ENCODE data around the gene NXPH2. TPM values are rescaled to one million over a fixed set of nuclear protein-coding genes. Genes with fewer than 3 reads are reported as not detected.

NXPH2 gene
- total and polyA plus RNA-seq, 3 experiments from 2014 or later: not detected

DNA sequence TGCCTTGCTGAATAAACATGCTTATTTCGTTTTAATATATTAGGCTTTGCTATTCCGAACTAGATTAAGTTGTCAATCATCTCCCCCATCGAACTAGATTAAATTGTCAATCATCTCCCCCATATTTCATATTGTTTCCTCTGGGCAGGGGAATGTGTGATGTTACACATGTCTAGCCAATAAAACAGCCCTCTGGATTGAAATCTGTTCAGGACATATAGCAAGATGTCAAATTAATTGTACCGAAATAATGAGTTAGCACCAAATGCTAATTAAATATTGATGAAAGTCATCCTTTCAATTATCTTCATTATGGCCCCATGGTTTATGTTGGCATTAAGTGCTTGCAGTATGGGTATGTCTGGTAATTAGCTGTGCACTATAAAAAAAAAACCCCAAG lies 143.1 kb downstream of the NXPH2 start:
- Histone ChIP-seq H3K27ac (ENCODE audit: low read depth, low read length) (no peak overlapping the region), H3K27me3 (ENCODE audit: insufficient read depth, low read length, poor library complexity, severe bottlenecking) (no peaks in the 10 kb centered on the region), H3K9me3 (ENCODE audit: low read length) (no peaks in the 10 kb centered on the region), H3K4me1 (ENCODE audit: insufficient read depth, low read length) (no peaks in the 10 kb centered on the region), H3K4me3 (ENCODE audit: low read length) (no peak overlapping the region), H3K36me3 (ENCODE audit: insufficient read depth, low read length) (no peaks in the 10 kb centered on the region)
- Mint-ChIP-seq H3K27ac (no peak overlapping the region), H3K36me3 (no peaks in the 10 kb centered on the region), H3K27me3 (peaks cover 1 to 20% of the 10 kb centered on the region in 2 donors), H3K9me3 (peaks cover 0 to 7% (median 4%) of the 10 kb centered on the region in 5 donors), H3K4me1 (no peaks in the 10 kb centered on the region), H3K4me3 (no peak overlapping the region)
- ChIA-PET POLR2A (no interaction called here), CTCF (no interaction called here)
- no peak for DNase-seq

DNA sequence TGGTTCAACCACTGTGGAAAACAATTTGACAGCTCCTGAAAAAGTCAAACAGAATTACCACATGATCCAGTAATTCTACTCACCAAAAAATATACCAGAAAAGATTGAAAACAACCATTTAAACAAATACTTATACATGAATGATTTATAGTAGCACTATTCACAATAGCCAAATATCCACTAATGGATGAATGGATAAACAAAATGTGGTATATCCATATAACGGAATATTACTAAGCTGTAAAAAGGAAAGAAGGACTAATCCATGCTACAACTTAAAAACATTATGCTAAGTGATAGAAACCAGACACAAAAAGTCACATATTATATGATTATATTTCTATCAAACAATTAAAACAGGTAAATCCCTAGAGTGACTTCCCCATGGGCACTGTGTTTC lies 147.1 kb downstream of the NXPH2 start:
- Histone ChIP-seq H3K36me3 (ENCODE audit: insufficient read depth, low read length) (no peaks in the 10 kb centered on the region), H3K4me1 (ENCODE audit: insufficient read depth, low read length) (no peaks in the 10 kb centered on the region), H3K4me3 (ENCODE audit: low read length) (no peak overlapping the region), H3K27ac (ENCODE audit: low read depth, low read length) (no peak overlapping the region), H3K9me3 (ENCODE audit: low read length) (no peaks in the 10 kb centered on the region), H3K27me3 (ENCODE audit: insufficient read depth, low read length, poor library complexity, severe bottlenecking) (no peaks in the 10 kb centered on the region)
- Mint-ChIP-seq H3K4me1 (no peaks in the 10 kb centered on the region), H3K27me3 (peaks cover 0 to 21% of the 10 kb centered on the region in 2 donors), H3K9me3 (peaks cover 0 to 6% (median 4%) of the 10 kb centered on the region in 5 donors), H3K4me3 (no peak overlapping the region), H3K36me3 (no peaks in the 10 kb centered on the region), H3K27ac (no peak overlapping the region)
- ChIA-PET CTCF (no interaction called here), POLR2A (no interaction called here)
- DNase-seq: no peak

DNA sequence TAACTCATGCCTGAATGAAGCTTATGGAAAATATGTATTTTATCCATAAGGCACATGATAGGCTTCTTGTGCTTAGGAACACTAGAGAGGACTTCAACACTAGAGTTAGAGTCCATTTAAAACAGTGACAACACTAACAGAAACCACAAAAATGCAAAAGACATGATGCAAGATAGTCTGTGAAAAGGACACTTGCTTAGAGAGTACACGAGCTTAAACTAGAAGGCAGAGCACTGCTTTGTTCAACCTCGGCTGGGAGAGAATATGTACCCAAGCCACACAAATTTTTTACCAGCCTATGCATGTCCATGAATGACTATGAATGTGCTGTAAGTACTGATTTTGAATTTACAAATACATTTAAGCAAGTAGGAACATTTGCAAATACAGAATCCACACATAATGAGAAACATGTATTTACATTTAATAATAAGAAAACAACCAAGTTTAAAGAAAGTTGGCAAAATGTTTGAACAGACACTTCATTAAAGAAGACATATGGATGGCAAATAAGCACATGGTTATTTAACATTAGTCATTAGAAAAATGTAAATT lies 148.0 kb downstream of the NXPH2 start:
- POLR2A ChIA-PET: no interaction called here
- no peaks in the 10 kb centered on the region for H3K27me3 ChIP-seq (ENCODE audit: insufficient read depth, low read length, poor library complexity, severe bottlenecking)
- H3K27me3 Mint-ChIP-seq: peaks cover 2 to 27% of the 10 kb centered on the region in 2 donors
- no peaks in the 10 kb centered on the region for H3K4me1 Mint-ChIP-seq
- no peak overlapping the region for H3K27ac Mint-ChIP-seq
- no peaks in the 10 kb centered on the region for H3K9me3 ChIP-seq (ENCODE audit: low read length)
- CTCF ChIA-PET: no interaction called here
- DNase-seq: no peak
- peaks cover 0 to 6% (median 4%) of the 10 kb centered on the region in 5 donors for H3K9me3 Mint-ChIP-seq
- no peaks in the 10 kb centered on the region for H3K36me3 ChIP-seq (ENCODE audit: insufficient read depth, low read length)
- H3K4me3 ChIP-seq (ENCODE audit: low read length): no peak overlapping the region
- H3K36me3 Mint-ChIP-seq: no peaks in the 10 kb centered on the region
- no peak overlapping the region for H3K4me3 Mint-ChIP-seq
- H3K4me1 ChIP-seq (ENCODE audit: insufficient read depth, low read length): no peaks in the 10 kb centered on the region
- no peak overlapping the region for H3K27ac ChIP-seq (ENCODE audit: low read depth, low read length)

DNA sequence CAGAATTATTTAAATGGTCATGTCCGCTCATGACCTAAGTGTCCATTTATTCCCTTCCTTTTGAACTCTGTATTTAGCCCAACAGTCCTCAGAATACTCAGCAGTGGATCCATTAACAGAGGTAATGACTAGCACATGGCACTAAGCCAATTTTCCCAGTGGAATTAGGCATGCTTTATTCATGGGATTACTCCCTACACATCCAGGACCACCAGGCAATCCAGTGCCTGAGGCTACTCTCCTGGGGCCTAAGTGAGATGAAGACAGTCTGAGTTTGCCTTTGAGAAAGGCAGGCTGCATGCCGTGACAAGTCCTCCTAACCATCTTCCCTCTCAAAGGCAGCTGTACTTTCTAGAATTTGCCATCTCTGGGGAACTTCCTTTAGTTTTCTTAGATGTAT lies 150.0 kb downstream of the NXPH2 start:
- Histone ChIP-seq H3K9me3 (ENCODE audit: low read length) (no peaks in the 10 kb centered on the region), H3K4me3 (ENCODE audit: low read length) (no peak overlapping the region), H3K27ac (ENCODE audit: low read depth, low read length) (no peak overlapping the region), H3K4me1 (ENCODE audit: insufficient read depth, low read length) (no peaks in the 10 kb centered on the region), H3K27me3 (ENCODE audit: insufficient read depth, low read length, poor library complexity, severe bottlenecking) (no peaks in the 10 kb centered on the region), H3K36me3 (ENCODE audit: insufficient read depth, low read length) (no peaks in the 10 kb centered on the region)
- CTCF ChIA-PET: no interaction called here
- H3K4me1 Mint-ChIP-seq: no peaks in the 10 kb centered on the region
- no peak for DNase-seq
- H3K36me3 Mint-ChIP-seq: no peaks in the 10 kb centered on the region
- no peak overlapping the region for H3K27ac Mint-ChIP-seq
- H3K4me3 Mint-ChIP-seq: no peak overlapping the region
- peaks cover 0 to 6% (median 4%) of the 10 kb centered on the region in 5 donors for H3K9me3 Mint-ChIP-seq
- POLR2A ChIA-PET: no interaction called here
- H3K27me3 Mint-ChIP-seq: peaks cover 2 to 36% of the 10 kb centered on the region in 2 donors

DNA sequence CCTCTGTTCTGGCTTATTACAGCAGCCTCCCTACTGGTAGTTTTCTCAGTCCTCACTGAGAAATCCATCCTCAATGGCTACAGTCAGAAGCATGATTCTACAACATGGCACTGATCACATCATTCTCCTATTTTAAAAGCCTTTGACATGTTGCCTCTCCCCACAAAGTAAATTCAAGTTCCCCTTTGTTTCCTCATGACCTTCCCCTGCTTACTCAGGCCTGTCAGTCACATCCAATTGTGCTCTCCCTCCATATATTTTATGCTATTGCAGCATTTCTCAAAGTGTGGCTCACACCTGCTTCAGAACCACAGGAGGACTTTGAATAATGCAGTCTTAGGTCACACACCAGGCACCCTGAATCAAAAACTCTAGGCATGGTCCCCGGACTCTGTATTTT lies 154.0 kb downstream of the NXPH2 start:
- H3K36me3 ChIP-seq (ENCODE audit: insufficient read depth, low read length): no peaks in the 10 kb centered on the region
- ChIA-PET CTCF (no interaction called here), POLR2A (no interaction called here)
- peaks cover 5 to 30% of the 10 kb centered on the region in 2 donors for H3K27me3 Mint-ChIP-seq
- no peaks in the 10 kb centered on the region for H3K27me3 ChIP-seq (ENCODE audit: insufficient read depth, low read length, poor library complexity, severe bottlenecking)
- no peak overlapping the region for H3K27ac Mint-ChIP-seq
- no peaks in the 10 kb centered on the region for H3K4me1 ChIP-seq (ENCODE audit: insufficient read depth, low read length)
- no peaks in the 10 kb centered on the region for H3K4me1 Mint-ChIP-seq
- no peak overlapping the region for H3K27ac ChIP-seq (ENCODE audit: low read depth, low read length)
- no peaks in the 10 kb centered on the region for H3K9me3 ChIP-seq (ENCODE audit: low read length)
- no peaks in the 10 kb centered on the region for H3K36me3 Mint-ChIP-seq
- no peak overlapping the region for H3K4me3 Mint-ChIP-seq
- H3K9me3 Mint-ChIP-seq: no peaks in the 10 kb centered on the region
- DNase-seq: no peak
- H3K4me3 ChIP-seq (ENCODE audit: low read length): no peak overlapping the region

DNA sequence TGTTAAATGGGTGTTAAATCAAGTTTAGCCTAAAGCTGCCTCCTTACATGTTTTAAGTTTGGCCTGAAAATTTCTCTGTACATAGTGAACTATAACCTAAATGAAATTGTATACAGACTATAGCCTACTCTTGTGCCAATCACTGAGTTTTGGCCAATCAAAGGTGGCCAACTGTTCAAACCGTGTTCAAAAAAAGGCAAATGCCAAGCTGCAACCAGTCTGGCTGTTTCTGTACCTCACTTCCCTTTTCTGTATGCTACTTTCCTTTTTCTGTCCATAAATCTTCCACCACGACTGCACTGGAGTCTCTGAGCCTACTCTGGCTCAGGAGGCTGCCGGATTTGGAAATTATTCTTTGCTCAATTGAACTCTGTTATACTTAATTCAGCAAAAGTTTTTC lies 157.6 kb downstream of the NXPH2 start:
- Histone ChIP-seq H3K36me3 (ENCODE audit: insufficient read depth, low read length) (no peaks in the 10 kb centered on the region), H3K9me3 (ENCODE audit: low read length) (no peaks in the 10 kb centered on the region), H3K4me1 (ENCODE audit: insufficient read depth, low read length) (no peaks in the 10 kb centered on the region), H3K27me3 (ENCODE audit: insufficient read depth, low read length, poor library complexity, severe bottlenecking) (no peaks in the 10 kb centered on the region), H3K4me3 (ENCODE audit: low read length) (no peak overlapping the region), H3K27ac (ENCODE audit: low read depth, low read length) (no peak overlapping the region)
- Mint-ChIP-seq H3K27ac (no peak overlapping the region), H3K27me3 (peaks cover 4 to 25% of the 10 kb centered on the region in 2 donors), H3K36me3 (no peaks in the 10 kb centered on the region), H3K9me3 (no peaks in the 10 kb centered on the region), H3K4me3 (no peak overlapping the region), H3K4me1 (no peaks in the 10 kb centered on the region)
- ChIA-PET CTCF (no interaction called here), POLR2A (no interaction called here)
- DNase-seq: no peak

DNA sequence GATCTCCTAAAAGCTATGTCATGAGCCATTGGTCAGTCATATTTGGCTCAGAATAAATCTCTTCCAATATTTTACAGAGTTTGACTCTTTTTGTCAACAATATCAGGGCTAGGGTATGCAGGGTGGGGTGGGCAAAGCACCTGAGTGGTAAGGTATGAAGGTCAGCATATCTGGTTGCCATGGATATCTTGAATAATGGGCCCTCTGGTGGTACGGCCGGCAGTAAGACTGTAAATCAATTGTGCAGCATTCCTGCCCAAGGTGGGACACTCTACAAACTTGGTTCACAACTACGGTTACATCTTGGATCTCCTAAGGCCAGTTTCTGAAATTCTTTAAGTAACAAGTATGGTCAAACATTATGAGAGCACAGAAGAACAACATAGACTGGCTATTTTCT lies 159.1 kb downstream of the NXPH2 start:
- Histone ChIP-seq H3K27ac (ENCODE audit: low read depth, low read length) (no peak overlapping the region), H3K27me3 (ENCODE audit: insufficient read depth, low read length, poor library complexity, severe bottlenecking) (no peaks in the 10 kb centered on the region), H3K36me3 (ENCODE audit: insufficient read depth, low read length) (no peaks in the 10 kb centered on the region), H3K9me3 (ENCODE audit: low read length) (no peaks in the 10 kb centered on the region), H3K4me1 (ENCODE audit: insufficient read depth, low read length) (no peaks in the 10 kb centered on the region), H3K4me3 (ENCODE audit: low read length) (no peak overlapping the region)
- DNase-seq: no peak
- no peak overlapping the region for H3K27ac Mint-ChIP-seq
- H3K9me3 Mint-ChIP-seq: no peaks in the 10 kb centered on the region
- POLR2A ChIA-PET: no interaction called here
- CTCF ChIA-PET: no interaction called here
- H3K4me3 Mint-ChIP-seq: no peak overlapping the region
- H3K4me1 Mint-ChIP-seq: no peaks in the 10 kb centered on the region
- no peaks in the 10 kb centered on the region for H3K36me3 Mint-ChIP-seq
- peaks cover 4 to 24% of the 10 kb centered on the region in 2 donors for H3K27me3 Mint-ChIP-seq

DNA sequence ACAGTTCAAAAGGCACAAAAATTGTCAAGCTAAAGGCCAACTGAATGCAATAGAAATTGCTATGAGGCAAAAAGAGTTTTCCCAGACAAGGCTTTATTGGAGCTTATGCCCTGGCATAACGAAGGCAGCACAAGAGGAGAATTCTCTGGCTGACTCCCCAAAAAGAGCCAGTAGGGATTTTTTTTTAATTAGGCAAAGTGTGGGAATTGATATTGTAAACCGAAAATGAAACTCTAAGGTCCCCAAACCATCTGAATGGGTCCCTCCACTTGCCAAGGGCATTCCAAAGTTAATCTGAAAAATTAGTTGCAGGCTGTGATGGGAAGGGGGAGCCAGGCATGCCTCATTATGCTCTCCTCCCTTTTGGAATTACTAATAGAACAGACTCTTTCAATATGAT lies 159.8 kb downstream of the NXPH2 start:
- ChIA-PET CTCF (no interaction called here), POLR2A (no interaction called here)
- H3K36me3 ChIP-seq (ENCODE audit: insufficient read depth, low read length): no peaks in the 10 kb centered on the region
- H3K9me3 ChIP-seq (ENCODE audit: low read length): no peaks in the 10 kb centered on the region
- Mint-ChIP-seq H3K4me1 (no peaks in the 10 kb centered on the region), H3K4me3 (no peak overlapping the region), H3K36me3 (no peaks in the 10 kb centered on the region), H3K27ac (no peak overlapping the region), H3K27me3 (peaks cover 4 to 21% of the 10 kb centered on the region in 2 donors), H3K9me3 (no peaks in the 10 kb centered on the region)
- no peaks in the 10 kb centered on the region for H3K27me3 ChIP-seq (ENCODE audit: insufficient read depth, low read length, poor library complexity, severe bottlenecking)
- H3K4me1 ChIP-seq (ENCODE audit: insufficient read depth, low read length): no peaks in the 10 kb centered on the region
- H3K27ac ChIP-seq (ENCODE audit: low read depth, low read length): no peak overlapping the region
- no peak overlapping the region for H3K4me3 ChIP-seq (ENCODE audit: low read length)
- no peak for DNase-seq

All from CD8-positive, alpha-beta memory T cell (primary cell).